NB4 (cell line): ENCODE results near the gene IFNA14.
"Not testable (repeated sequence)": the region's sequence is repeated elsewhere in the genome, so short reads cannot be mapped to it uniquely, and the experiment has no call there.

Experiments
- DNase-seq: peaks from one replicate; pipeline ENCODE4 v3.0.0; 2010; ENCODE audit warnings: low read depth
- H3K4me3 ChIP-seq: one replicate; pipeline ENCODE4 v1.5.1; 2011; ENCODE audit warnings: mild to moderate bottlenecking, low read depth, low read length, moderate library complexity
- CTCF ChIP-seq: IDR thresholded peaks from one replicate; pipeline ENCODE4 v1.5.1; 2012; ENCODE audit warnings: low read depth, low read length
- MAX ChIP-seq: IDR thresholded peaks from 2 replicates; pipeline ENCODE4 v1.6.1; 2011; ENCODE audit warnings: low read depth, low read length
- MYC ChIP-seq: IDR thresholded peaks from 2 replicates; pipeline ENCODE4 v1.6.1; 2011; ENCODE audit warnings: low read depth, low read length
- POLR2A ChIP-seq: IDR thresholded peaks from 2 replicates; pipeline ENCODE4 v1.6.1; 2011; ENCODE audit warnings: mild to moderate bottlenecking; ENCODE audit not compliant: insufficient read length; ENCODE audit errors: extremely low read depth

The IFNA14 gene

DNA sequence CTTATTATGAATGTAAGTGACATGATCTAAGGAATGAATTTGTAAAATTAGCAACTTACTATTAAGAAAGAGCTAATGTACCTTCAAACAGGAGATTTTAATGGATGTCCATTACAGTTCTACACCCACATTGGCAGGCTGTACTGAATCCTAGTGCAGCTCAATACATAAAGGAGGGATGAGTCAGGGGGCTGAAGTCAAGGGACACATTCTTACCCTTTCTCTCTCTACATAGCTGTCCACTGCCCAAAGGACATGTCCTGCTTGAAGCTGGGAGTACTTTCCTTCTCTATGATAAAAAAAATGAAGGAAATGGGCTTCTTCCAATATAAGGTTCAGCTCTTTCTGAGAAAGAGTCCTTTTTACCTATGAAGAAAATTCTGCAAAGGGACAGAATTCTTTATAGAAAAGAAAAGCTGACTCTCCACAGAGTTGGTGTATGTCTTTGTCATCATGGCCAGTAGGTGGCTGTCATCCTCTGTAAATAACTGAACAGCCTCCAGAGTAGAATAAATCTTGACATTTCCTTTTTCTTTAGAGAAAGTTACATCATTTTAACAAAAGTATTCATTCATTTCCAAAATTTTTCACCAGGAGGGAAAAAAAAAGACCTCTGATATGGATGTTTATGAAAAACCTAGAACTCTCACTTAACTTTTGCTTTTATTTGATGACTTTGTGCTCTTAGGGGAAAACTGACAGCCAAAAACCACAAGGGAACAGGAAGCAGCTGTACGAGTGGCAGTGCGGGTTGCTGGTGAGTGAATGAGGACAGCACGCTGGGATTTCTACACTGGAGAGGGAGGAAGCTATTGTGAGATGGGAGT lies 13.1 kb upstream of the IFNA14 start:
- H3K4me3 ChIP-seq: no peak overlapping the region
- TF ChIP-seq CTCF: peak; percentile 76
- peak; percentile 43 for TF ChIP-seq MYC
- peak; percentile 42 for TF ChIP-seq MAX
- no peak for TF ChIP-seq POLR2A
- DNase-seq: peak; percentile 88

DNA sequence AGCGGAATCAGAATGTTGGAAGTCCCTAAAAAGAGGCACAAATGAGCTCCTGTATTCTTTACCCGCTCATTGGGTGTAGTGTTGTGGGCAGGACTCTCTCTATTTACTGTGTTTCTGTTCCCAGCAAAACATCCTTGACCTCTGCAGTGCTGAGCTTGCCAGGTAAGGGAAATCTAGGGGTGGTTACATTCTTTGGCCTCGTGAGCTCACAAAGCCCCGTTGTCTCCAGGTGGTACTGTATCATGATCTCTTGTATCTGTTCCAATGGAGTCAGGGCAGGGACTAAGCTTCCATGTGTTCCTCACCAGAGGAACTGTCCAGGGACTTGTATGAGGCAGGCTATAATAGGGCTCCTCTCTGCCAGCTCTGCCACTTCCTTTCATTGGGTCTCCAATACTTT lies 11.8 kb upstream of the IFNA14 start:
- H3K4me3 ChIP-seq: no peak overlapping the region
- no peak for DNase-seq
- no peak for TF ChIP-seq POLR2A

DNA sequence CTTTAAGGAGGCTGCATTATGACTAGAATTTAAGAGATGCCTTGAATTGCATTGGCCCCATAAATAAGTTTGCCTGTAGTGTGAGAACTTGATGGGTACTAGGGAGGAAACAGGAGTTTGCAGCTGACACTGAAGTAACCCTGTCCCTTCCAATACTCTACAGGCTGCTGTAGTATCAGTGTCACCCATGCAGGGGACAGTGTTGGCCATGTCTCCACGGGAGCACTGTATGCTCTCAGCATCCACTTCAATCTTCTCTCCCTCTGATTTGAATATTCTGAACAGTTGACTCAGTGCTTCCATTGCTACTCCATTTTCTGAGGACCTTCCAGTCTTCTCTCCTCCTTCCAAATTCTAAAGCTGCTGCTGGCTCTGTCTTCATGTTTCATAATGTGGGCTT lies 11.4 kb upstream of the IFNA14 start:
- no peak for DNase-seq
- no peak overlapping the region for H3K4me3 ChIP-seq
- TF ChIP-seq POLR2A (no peak), MYC (no peak), MAX (no peak), CTCF (no peak)

DNA sequence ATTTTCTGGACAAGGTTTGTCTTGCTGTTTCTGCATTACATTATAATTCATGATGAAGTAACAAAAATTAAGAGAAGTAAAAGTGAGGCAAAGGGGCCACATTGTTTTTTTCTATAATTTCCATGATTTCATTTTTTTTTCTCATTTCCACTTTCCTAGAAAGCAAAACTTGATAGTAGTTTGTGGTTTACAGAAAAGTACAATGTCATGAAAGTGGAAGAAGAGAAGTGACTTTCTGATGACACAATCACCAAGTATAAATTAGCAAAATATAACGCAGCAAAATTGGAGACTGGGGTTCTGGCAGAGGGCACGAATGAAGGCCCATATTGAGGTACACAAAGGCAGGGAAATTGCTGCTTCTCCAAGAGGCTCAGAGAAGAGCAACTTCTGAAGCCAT lies 5.0 kb upstream of the IFNA14 start:
- no peak for TF ChIP-seq CTCF
- TF ChIP-seq MYC: no peak
- no peak for TF ChIP-seq MAX
- TF ChIP-seq POLR2A: no peak
- no peak for DNase-seq

DNA sequence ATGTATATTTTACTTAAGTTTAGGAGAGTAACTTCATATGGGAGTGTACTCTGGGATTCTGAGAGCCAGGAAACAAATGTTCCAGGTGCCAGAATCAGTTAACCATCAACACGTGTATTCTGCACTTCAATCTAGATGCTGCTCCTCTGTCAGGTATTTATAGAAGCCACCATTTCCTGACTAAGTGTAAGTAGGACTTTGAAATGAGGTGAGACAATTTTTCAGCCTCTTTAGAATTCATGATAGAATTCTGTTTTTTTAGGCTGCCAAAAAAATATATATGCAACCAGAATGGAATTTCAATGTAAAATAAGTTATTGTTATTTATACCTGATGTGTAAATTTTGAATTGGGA lies 3.5 kb downstream of the IFNA14 start:
- not testable (repeated sequence) for DNase-seq, H3K4me3 ChIP-seq

More for the DNA sequence above, 5.0 kb upstream of the IFNA14 start:
- H3K4me3 ChIP-seq: no peak overlapping the region

DNA sequence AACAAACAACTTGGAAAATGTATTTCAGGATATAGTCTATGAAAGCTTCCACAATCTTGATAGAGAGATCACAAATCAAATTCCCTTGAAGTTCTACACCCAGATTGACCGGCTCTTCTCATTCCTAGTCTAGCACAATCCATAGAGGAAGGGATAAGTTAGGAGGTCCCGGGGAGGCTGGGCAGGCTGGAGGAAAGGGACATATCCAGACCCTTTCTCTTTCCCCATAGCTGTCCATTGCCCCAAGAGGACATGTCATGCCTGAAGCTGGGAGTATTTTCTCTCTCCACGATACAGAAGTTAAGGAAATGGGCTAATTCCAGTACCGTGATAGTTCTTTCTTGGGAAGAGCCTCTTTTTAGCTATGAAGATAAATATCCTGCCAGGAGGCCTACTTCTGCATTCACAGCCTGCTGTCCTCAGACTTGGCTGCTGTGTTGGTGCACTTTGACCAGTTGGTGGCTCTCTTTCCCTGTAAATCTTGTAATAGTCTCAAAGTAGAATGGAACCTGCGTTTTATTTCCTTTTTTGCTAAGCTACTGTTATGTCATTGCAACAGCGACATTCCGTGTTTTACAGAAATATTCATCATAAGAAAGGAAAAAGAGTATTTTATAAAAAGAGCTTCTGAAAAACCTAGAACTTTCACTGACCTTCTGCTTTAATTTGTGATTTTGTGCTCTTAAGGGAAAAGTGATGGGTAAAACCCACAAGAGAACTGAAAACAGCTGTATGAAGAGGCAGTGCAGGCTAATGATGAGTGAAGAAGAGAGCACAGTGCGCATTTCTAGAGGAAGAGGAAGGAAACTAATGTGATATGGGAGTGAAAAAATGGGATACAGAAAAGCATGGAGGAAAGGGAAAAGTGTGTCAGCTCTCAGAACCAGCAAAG lies 4.1 kb downstream of the IFNA14 start:
- peak; percentile 26; the same call in 1 of the 2 replicates for TF ChIP-seq MYC
- TF ChIP-seq MAX: peak; percentile 18; the same call in 1 of the 2 replicates
- TF ChIP-seq CTCF: peak; percentile 96
- DNase-seq: peak; percentile 85
- peak overlapping the region; percentile 1 for H3K4me3 ChIP-seq
